CD14-positive monocyte (primary cell): Measurements from ENCODE around the gene CREB3L1. TPM values are rescaled to one million over a fixed set of nuclear protein-coding genes. Genes with fewer than 3 reads are reported as not detected.

ENCODE experiments used
- DNase-seq, 3 donors: peaks; one replicate each; pipeline ENCODE4 v3.0.0-alpha.2; 2011 to 2022
- H2AFZ ChIP-seq: 2 replicates; pipeline ENCODE4 v1.6.0; 2012; ENCODE audit warnings: mild to moderate bottlenecking, low read depth, low read length, inconsistent platforms; ENCODE audit not compliant: insufficient read depth, poor library complexity, severe bottlenecking
- H3K27ac ChIP-seq, 2 donors: 1 replicate in 1 of 2; 2 replicates in 1 of 2; pipeline ENCODE4 v1.5.1; 2012 to 2013; ENCODE audit warnings: low read length in 2 of 2, control low read depth in 1 of 2, inconsistent platforms in 1 of 2, low read depth in 1 of 2, mild to moderate bottlenecking in 1 of 2
- H3K27me3 ChIP-seq, 2 donors: one replicate each; pipeline versions ENCODE4 v1.6.0 to v1.6.1; 2011 to 2013; ENCODE audit warnings: low read length in 2 of 2; ENCODE audit not compliant: control insufficient read depth in 2 of 2, insufficient read depth in 2 of 2
- H3K36me3 ChIP-seq, 2 donors: replicated peaks in 1 of 2; 1 replicate in 1 of 2; 2 replicates in 1 of 2; pipeline versions ENCODE4 v1.5.1 to v1.6.1; 2012 to 2013; ENCODE audit warnings: low read length in 2 of 2, control low read depth in 1 of 2, inconsistent platforms in 1 of 2, mild to moderate bottlenecking in 1 of 2; ENCODE audit not compliant: insufficient read depth in 2 of 2, control insufficient read depth in 1 of 2
- H3K4me1 ChIP-seq, 2 donors: 1 replicate in 1 of 2; 2 replicates in 1 of 2; pipeline versions ENCODE4 v1.5.1 to v1.6.1; 2012 to 2013; ENCODE audit warnings: low read length in 2 of 2, control low read depth in 1 of 2, inconsistent platforms in 1 of 2, mild to moderate bottlenecking in 1 of 2, moderate library complexity in 1 of 2; ENCODE audit not compliant: insufficient read depth in 2 of 2, control insufficient read depth in 1 of 2
- H3K4me2 ChIP-seq: replicated peaks from 2 replicates; pipeline ENCODE3; 2012; ENCODE audit warnings: low read length, moderate library complexity, mild to moderate bottlenecking; ENCODE audit not compliant: poor library complexity, severe bottlenecking; ENCODE audit errors: extremely low read depth
- H3K4me3 ChIP-seq, 3 experiments: fragments of 200-600 bp in 1 of 3; sonication (generic) in 1 of 3; replicated peaks in 1 of 3; 1 replicate in 2 of 3; 2 replicates in 1 of 3; pipeline ENCODE4 v1.5.1; 2011 to 2013; ENCODE audit warnings: low read length in 3 of 3, mild to moderate bottlenecking in 3 of 3, control low read depth in 2 of 3, low read depth in 2 of 3, inconsistent platforms in 1 of 3, moderate library complexity in 1 of 3
- H3K79me2 ChIP-seq: 2 replicates; pipeline ENCODE4 v1.6.0; 2012; ENCODE audit warnings: mild to moderate bottlenecking, control low read depth, inconsistent platforms, low read length, moderate library complexity; ENCODE audit not compliant: insufficient read depth
- H3K9ac ChIP-seq: 2 replicates; pipeline ENCODE4 v1.6.0; 2017; ENCODE audit warnings: low read length, mild to moderate bottlenecking; ENCODE audit not compliant: insufficient read depth, poor library complexity, severe bottlenecking
- H3K9me3 ChIP-seq, 2 donors: replicated peaks in 1 of 2; 1 replicate in 1 of 2; 2 replicates in 1 of 2; pipeline versions ENCODE4 v1.5.1 to v1.6.1; 2012 to 2013; ENCODE audit warnings: low read length in 2 of 2, control low read depth in 1 of 2; ENCODE audit not compliant: control insufficient read depth in 1 of 2, insufficient read depth in 1 of 2
- H4K20me1 ChIP-seq: 2 replicates; pipeline ENCODE4 v1.6.0; 2012; ENCODE audit warnings: mild to moderate bottlenecking, low read length, control low read depth, moderate library complexity; ENCODE audit not compliant: insufficient read depth
- H3K27ac Mint-ChIP-seq, 7 donors: one replicate each; pipeline ENCODE4 v1.8.0; 2020; ENCODE audit warnings: mild to moderate bottlenecking in 7 of 7, mixed read lengths in 7 of 7, moderate library complexity in 6 of 7, inconsistent platforms in 2 of 7
- H3K27me3 Mint-ChIP-seq, 3 donors: one replicate each; pipeline ENCODE4 v1.8.0; 2021 to 2022; ENCODE audit warnings: low read depth in 3 of 3, mild to moderate bottlenecking in 3 of 3, mixed read lengths in 3 of 3, moderate library complexity in 3 of 3, inconsistent platforms in 1 of 3
- H3K36me3 Mint-ChIP-seq, 2 donors: one replicate each; pipeline ENCODE4 v1.8.0; 2020; ENCODE audit warnings: mixed read lengths in 2 of 2, inconsistent platforms in 1 of 2, mild to moderate bottlenecking in 1 of 2
- H3K4me1 Mint-ChIP-seq: one replicate; pipeline ENCODE4 v1.8.0; 2020; ENCODE audit warnings: mild to moderate bottlenecking, mixed read lengths
- H3K4me3 Mint-ChIP-seq, 2 donors: one replicate each; pipeline ENCODE4 v1.8.0; 2020; ENCODE audit warnings: mild to moderate bottlenecking in 2 of 2, mixed read lengths in 2 of 2, moderate library complexity in 1 of 2
- H3K9me3 Mint-ChIP-seq, 7 donors: one replicate each; pipeline ENCODE4 v1.8.0; 2020 to 2022; ENCODE audit warnings: mixed read lengths in 7 of 7, mild to moderate bottlenecking in 6 of 7, moderate library complexity in 6 of 7, inconsistent platforms in 2 of 7
- WGBS: methylation state at CpG from one replicate; pipeline ENCODE4 v1.1.5; 2013; ENCODE audit warnings: missing lambda C conversion rate; ENCODE audit not compliant: insufficient coverage; 5-methylcytosine and 5-hydroxymethylcytosine counted together
- intact Hi-C, 2 donors: fragments of 100-400 bp; cut with micrococcal nuclease; formaldehyde crosslinking; loops; one replicate each; pipeline versions ENCODE4 v1.15.0 to v1.15.1; 2023
- polyA plus RNA-seq, 3 donors: library from polyadenylated mRNA; depleted of rRNA in 1 of 3; unstranded in 2 of 3; stranded (reverse) in 1 of 3; fragments of 300-500 nt in 2 of 3; fragments of >200 nt in 1 of 3; fragmentation: Illumina TruSeq in 2 of 3; gene quantifications; 1 replicate in 2 of 3; 2 replicates in 1 of 3; pipeline ENCODE4 v1.2.3, GENCODE V29; 2012 to 2021
- TF ChIP-seq, protein P1 (sequence below): fragments of 200-600 bp; IDR thresholded peaks from one replicate; pipeline ENCODE4 v1.8.0; 2022; ENCODE audit warnings: antibody characterized with exemption, mild to moderate bottlenecking

The CREB3L1 gene
- polyA plus RNA-seq, 3 donors = not detected

- Histone ChIP-seq H2AFZ (peak overlapping the region; percentile 29), H3K9me3 (no peaks in the 10 kb centered on the region), H3K4me2 (no peak overlapping the region), H3K27me3 (no peaks in the 10 kb centered on the region), H3K27ac (no peak overlapping the region), H4K20me1 (no peaks in the 10 kb centered on the region), H3K4me3 (no peak overlapping the region), H3K79me2 (no peaks in the 10 kb centered on the region), H3K9ac (no peak overlapping the region), H3K4me1 (peaks cover 40 to 52% of the 10 kb centered on the region in 2 donors), H3K36me3 (no peaks in the 10 kb centered on the region)
- 100% methylated on average over 3 of the region's 10 CpGs for WGBS
- Mint-ChIP-seq H3K27ac (peak overlapping the region in 4 of 7 donors; percentile 13 to 57 (median 38)), H3K36me3 (no peaks in the 10 kb centered on the region), H3K27me3 (peaks cover 0 to 3% (median 2%) of the 10 kb centered on the region in 3 donors), H3K4me1 (peaks cover 35% of the 10 kb centered on the region), H3K9me3 (peaks cover 0 to 10% (median 0%) of the 10 kb centered on the region in 7 donors), H3K4me3 (no peak overlapping the region)
- no peak for DNase-seq
- intact Hi-C loops = loop anchor here (5.0 kb wide), 2 partner anchors 67 to 177 kb away; no protein-coding TSS in a partner anchor
- TF ChIP-seq, protein P1, sequence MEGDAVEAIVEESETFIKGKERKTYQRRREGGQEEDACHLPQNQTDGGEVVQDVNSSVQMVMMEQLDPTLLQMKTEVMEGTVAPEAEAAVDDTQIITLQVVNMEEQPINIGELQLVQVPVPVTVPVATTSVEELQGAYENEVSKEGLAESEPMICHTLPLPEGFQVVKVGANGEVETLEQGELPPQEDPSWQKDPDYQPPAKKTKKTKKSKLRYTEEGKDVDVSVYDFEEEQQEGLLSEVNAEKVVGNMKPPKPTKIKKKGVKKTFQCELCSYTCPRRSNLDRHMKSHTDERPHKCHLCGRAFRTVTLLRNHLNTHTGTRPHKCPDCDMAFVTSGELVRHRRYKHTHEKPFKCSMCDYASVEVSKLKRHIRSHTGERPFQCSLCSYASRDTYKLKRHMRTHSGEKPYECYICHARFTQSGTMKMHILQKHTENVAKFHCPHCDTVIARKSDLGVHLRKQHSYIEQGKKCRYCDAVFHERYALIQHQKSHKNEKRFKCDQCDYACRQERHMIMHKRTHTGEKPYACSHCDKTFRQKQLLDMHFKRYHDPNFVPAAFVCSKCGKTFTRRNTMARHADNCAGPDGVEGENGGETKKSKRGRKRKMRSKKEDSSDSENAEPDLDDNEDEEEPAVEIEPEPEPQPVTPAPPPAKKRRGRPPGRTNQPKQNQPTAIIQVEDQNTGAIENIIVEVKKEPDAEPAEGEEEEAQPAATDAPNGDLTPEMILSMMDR = no peak
These were observed 27.2 kb downstream of the CREB3L1 start for GRCh38 chr11:46304605-46305179.

- peak; percentile 63 to 80 (median 78) for DNase-seq
- Mint-ChIP-seq H3K4me3 (no peak overlapping the region), H3K4me1 (peaks cover 38% of the 10 kb centered on the region), H3K9me3 (peaks cover 0 to 10% (median 0%) of the 10 kb centered on the region in 7 donors), H3K27me3 (peaks cover 0 to 3% (median 3%) of the 10 kb centered on the region in 3 donors), H3K36me3 (no peaks in the 10 kb centered on the region), H3K27ac (peak overlapping the region in 6 of 7 donors; percentile 39 to 85 (median 64))
- no peaks in the 10 kb centered on the region for H3K9me3 ChIP-seq
- H3K79me2 ChIP-seq = no peaks in the 10 kb centered on the region
- no peak overlapping the region for H3K4me2 ChIP-seq
- no peaks in the 10 kb centered on the region for H3K27me3 ChIP-seq
- H4K20me1 ChIP-seq = no peaks in the 10 kb centered on the region
- peaks cover 37 to 50% of the 10 kb centered on the region in 2 donors for H3K4me1 ChIP-seq
- WGBS = 7% methylated on average over 4 of the region's 6 CpGs
- peak overlapping the region; percentile 29 for H2AFZ ChIP-seq
- H3K4me3 ChIP-seq = no peak overlapping the region
- TF ChIP-seq, protein P1 = peak; percentile 24
- no peaks in the 10 kb centered on the region for H3K36me3 ChIP-seq
- no peak overlapping the region for H3K27ac ChIP-seq
- intact Hi-C loops = loop anchor here (5.0 kb wide), 2 partner anchors 68 to 178 kb away; no protein-coding TSS in a partner anchor
- no peak overlapping the region for H3K9ac ChIP-seq
These were observed 27.8 kb downstream of the CREB3L1 start for GRCh38 chr11:46305295-46305694.
